HL-60 (cell line): ENCODE data around the gene PARVA.

Source experiments
- DNase-seq, 2 experiments: peaks; one replicate each; pipeline ENCODE4 v3.0.0-alpha.2; 2010 to 2020; ENCODE audit warnings: low read depth in 1 of 2, low spot score in 1 of 2
- H3K27ac ChIP-seq: fragments of 250-450 bp; sonication (Bioruptor Pico); replicated peaks from 2 replicates; pipeline ENCODE4 v1.5.1; 2020; ENCODE audit warnings: mild to moderate bottlenecking, moderate library complexity
- H3K27me3 ChIP-seq: fragments of 250-450 bp; sonication (Bioruptor Pico); 2 replicates; pipeline ENCODE4 v1.5.1; 2021; ENCODE audit warnings: mild to moderate bottlenecking, moderate library complexity; ENCODE audit not compliant: insufficient read depth, poor library complexity, severe bottlenecking
- H3K4me3 ChIP-seq: replicated peaks from 2 replicates; pipeline ENCODE4 v1.5.1; 2011; ENCODE audit warnings: mild to moderate bottlenecking, control low read depth, low read length; ENCODE audit not compliant: insufficient read depth
- GABPA ChIP-seq: IDR thresholded peaks from 2 replicates; pipeline ENCODE4 v1.6.1; 2012; ENCODE audit warnings: low read depth
- POLR2AphosphoS5 ChIP-seq: IDR thresholded peaks from 2 replicates; pipeline ENCODE4 v1.6.1; 2012; ENCODE audit warnings: low read depth
- SPI1 ChIP-seq: IDR thresholded peaks from 2 replicates; pipeline ENCODE4 v1.6.1; 2012; ENCODE audit warnings: low read depth, mild to moderate bottlenecking, borderline replicate concordance
- TF ChIP-seq, protein P1 (sequence below): IDR thresholded peaks from 2 replicates; pipeline ENCODE4 v1.6.1; 2012; ENCODE audit warnings: low read depth; ENCODE audit not compliant: insufficient replicate concordance
- TF ChIP-seq, protein P2 (sequence below): IDR thresholded peaks from one replicate; pipeline ENCODE4 v1.5.1; 2011; ENCODE audit warnings: low read length, control low read depth, inconsistent platforms; ENCODE audit not compliant: insufficient read depth

Gene PARVA

DNA sequence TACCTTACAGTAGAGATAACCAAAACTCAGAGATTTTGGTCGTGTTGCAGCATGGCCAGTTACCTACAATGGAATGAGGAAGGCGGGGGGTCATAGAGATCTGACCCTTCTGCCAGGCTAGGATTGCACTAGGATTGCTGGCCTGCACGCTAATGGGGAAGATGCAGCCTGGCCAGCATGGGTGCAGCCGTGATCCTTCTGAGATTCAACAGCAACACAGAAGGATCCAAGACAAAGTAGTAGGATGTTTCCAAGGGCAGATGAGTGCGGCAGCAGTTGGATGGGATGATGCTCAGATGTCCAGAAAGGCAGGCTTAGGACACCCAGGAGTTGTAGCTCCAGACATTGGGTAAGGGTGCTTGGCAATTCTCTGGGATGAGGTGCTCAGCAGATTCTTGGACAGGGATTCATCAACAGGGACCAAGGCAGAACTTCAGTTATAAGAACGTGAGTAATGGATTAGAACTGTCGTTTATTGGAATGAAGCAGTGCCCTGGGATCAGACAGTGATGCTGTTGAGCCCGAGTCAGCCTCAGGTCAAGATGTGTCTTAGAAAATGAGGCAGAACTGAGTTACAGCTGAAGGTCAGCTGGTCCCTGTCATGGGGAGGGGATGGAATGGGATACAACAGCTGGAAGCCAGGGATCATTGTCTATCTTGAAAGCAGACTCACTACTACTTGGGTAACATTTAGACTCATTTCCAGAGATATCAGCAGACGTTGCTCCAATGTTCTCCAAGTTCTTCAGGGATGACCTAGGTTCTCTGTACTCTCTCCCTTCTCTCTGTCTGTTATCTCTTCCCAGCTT is 71.0 kb downstream of the PARVA start:
- no peak overlapping the region for H3K27ac ChIP-seq
- no peak for DNase-seq
- no peaks in the 10 kb centered on the region for H3K27me3 ChIP-seq
- H3K4me3 ChIP-seq: no peak overlapping the region
- TF ChIP-seq, protein P1, sequence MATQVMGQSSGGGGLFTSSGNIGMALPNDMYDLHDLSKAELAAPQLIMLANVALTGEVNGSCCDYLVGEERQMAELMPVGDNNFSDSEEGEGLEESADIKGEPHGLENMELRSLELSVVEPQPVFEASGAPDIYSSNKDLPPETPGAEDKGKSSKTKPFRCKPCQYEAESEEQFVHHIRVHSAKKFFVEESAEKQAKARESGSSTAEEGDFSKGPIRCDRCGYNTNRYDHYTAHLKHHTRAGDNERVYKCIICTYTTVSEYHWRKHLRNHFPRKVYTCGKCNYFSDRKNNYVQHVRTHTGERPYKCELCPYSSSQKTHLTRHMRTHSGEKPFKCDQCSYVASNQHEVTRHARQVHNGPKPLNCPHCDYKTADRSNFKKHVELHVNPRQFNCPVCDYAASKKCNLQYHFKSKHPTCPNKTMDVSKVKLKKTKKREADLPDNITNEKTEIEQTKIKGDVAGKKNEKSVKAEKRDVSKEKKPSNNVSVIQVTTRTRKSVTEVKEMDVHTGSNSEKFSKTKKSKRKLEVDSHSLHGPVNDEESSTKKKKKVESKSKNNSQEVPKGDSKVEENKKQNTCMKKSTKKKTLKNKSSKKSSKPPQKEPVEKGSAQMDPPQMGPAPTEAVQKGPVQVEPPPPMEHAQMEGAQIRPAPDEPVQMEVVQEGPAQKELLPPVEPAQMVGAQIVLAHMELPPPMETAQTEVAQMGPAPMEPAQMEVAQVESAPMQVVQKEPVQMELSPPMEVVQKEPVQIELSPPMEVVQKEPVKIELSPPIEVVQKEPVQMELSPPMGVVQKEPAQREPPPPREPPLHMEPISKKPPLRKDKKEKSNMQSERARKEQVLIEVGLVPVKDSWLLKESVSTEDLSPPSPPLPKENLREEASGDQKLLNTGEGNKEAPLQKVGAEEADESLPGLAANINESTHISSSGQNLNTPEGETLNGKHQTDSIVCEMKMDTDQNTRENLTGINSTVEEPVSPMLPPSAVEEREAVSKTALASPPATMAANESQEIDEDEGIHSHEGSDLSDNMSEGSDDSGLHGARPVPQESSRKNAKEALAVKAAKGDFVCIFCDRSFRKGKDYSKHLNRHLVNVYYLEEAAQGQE: no peak
- TF ChIP-seq, protein P2, sequence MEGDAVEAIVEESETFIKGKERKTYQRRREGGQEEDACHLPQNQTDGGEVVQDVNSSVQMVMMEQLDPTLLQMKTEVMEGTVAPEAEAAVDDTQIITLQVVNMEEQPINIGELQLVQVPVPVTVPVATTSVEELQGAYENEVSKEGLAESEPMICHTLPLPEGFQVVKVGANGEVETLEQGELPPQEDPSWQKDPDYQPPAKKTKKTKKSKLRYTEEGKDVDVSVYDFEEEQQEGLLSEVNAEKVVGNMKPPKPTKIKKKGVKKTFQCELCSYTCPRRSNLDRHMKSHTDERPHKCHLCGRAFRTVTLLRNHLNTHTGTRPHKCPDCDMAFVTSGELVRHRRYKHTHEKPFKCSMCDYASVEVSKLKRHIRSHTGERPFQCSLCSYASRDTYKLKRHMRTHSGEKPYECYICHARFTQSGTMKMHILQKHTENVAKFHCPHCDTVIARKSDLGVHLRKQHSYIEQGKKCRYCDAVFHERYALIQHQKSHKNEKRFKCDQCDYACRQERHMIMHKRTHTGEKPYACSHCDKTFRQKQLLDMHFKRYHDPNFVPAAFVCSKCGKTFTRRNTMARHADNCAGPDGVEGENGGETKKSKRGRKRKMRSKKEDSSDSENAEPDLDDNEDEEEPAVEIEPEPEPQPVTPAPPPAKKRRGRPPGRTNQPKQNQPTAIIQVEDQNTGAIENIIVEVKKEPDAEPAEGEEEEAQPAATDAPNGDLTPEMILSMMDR: no peak
- TF ChIP-seq POLR2AphosphoS5 (no peak), SPI1 (no peak), GABPA (no peak)

DNA sequence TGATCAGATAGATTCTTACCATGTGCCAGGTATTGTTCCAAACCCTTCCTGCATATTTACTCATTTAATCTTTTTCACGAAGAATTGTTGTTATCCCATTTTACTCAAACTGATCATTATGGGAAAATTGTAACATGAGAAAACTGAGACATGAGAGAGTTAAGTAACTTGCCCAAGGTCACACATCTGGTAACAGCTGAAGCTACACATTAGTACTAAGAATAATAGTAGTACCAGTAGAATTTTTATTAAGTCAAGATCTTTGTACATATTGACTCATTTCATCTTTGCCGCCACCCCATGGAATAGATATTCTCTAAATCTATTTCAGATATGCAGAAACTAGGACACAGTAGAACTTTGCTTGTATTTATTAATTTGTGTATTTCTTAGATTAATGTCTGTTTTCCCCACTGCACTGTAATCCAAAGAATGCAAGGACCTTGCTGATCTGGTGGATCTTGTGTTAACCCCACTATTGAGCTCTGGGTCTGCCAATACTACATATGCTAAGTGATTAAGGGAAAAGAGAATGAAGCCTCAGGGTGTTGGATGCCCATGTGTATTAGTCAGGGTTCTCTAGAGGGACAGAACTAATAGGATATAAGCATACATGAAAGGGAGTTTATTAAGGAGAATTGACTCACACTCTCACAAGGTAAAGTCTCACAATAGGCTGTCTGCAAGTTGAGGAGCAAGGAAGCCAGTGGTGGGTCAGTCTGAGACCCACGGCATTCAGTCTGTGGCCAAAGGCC is 72.8 kb downstream of the PARVA start:
- no peak overlapping the region for H3K27ac ChIP-seq
- H3K4me3 ChIP-seq: no peak overlapping the region
- H3K27me3 ChIP-seq: no peaks in the 10 kb centered on the region
- DNase-seq: no peak
- TF ChIP-seq, protein P1: no peak
- no peak for TF ChIP-seq POLR2AphosphoS5
- TF ChIP-seq, protein P2: no peak
- no peak for TF ChIP-seq SPI1
- TF ChIP-seq GABPA: no peak

DNA sequence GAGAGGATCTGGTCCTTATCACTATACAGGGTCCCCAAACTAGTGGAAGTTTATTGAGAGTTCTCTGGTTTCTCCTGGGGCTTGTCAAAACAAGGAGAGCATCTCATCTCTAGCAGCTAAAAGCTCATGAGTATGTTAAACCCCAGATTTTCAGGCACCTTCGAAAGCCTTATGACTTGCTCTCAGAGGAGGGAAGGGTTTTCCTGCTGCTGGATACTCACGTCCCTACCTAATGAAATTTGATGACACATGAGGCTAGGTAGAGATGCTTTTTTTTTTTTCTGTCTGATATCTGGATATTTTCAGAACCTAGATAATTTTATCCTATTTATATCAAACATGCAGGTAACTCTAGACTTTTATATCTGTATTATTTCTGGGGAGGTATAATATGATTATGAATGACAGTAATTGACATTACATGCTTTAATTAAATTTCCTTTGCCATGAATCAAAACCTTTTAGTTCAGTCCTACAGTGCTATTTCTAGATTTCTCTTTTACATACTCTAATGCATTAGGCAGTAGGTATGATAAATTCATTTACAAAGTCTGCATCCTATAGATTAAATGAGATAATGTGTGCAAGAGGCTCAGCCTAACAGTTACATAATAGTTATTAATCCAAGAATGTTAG is 73.9 kb downstream of the PARVA start:
- Histone ChIP-seq H3K27me3 (no peaks in the 10 kb centered on the region), H3K27ac (no peak overlapping the region), H3K4me3 (no peak overlapping the region)
- TF ChIP-seq, protein P1: no peak
- TF ChIP-seq GABPA (no peak), POLR2AphosphoS5 (no peak), SPI1 (no peak)
- TF ChIP-seq, protein P2: no peak
- no peak for DNase-seq
